Stromal cell of bone marrow (primary cell): ENCODE measurements around the gene DIRAS2.

Source experiments
- DNase-seq: peaks from one replicate; pipeline ENCODE4 v3.0.0-alpha.2; 2012; ENCODE audit warnings: low read depth

The DIRAS2 gene

GRCh38 chr9:90612957-90613356 lies 29.7 kb downstream of the DIRAS2 start:
- no peak for DNase-seq

- DNase-seq: no peak
These were observed 31.1 kb downstream of the DIRAS2 start for GRCh38 chr9:90611568-90611967.

- DNase-seq: no peak
These were observed 31.5 kb downstream of the DIRAS2 start for GRCh38 chr9:90611121-90611520.

- no peak for DNase-seq
These were observed 34.7 kb downstream of the DIRAS2 start for GRCh38 chr9:90607701-90608516.

- no peak for DNase-seq
These were observed 42.6 kb downstream of the DIRAS2 start for GRCh38 chr9:90600029-90600428.

GRCh38 chr9:90598191-90598590 lies 44.4 kb downstream of the DIRAS2 start:
- no peak for DNase-seq

- DNase-seq: no peak
These were observed 49.0 kb downstream of the DIRAS2 start for GRCh38 chr9:90593646-90594045.

GRCh38 chr9:90580576-90580975 lies 62.0 kb downstream of the DIRAS2 start:
- DNase-seq: no peak

- no peak for DNase-seq
These were observed 63.4 kb downstream of the DIRAS2 start for GRCh38 chr9:90579181-90579580.

- DNase-seq: no peak
These were observed 64.4 kb downstream of the DIRAS2 start for GRCh38 chr9:90578126-90578815.

- DNase-seq: no peak
These were observed 73.1 kb downstream of the DIRAS2 start for GRCh38 chr9:90569511-90569910.

GRCh38 chr9:90568667-90569066 lies 74.0 kb downstream of the DIRAS2 start:
- DNase-seq: no peak

- no peak for DNase-seq
These were observed 80.4 kb downstream of the DIRAS2 start for GRCh38 chr9:90562229-90562628.
